ENCODE results near the gene CTBS. TPM values are rescaled to one million over a fixed set of nuclear protein-coding genes. Genes with fewer than 3 reads are reported as not detected.

CTBS gene, protein sequence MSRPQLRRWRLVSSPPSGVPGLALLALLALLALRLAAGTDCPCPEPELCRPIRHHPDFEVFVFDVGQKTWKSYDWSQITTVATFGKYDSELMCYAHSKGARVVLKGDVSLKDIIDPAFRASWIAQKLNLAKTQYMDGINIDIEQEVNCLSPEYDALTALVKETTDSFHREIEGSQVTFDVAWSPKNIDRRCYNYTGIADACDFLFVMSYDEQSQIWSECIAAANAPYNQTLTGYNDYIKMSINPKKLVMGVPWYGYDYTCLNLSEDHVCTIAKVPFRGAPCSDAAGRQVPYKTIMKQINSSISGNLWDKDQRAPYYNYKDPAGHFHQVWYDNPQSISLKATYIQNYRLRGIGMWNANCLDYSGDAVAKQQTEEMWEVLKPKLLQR
- total RNA-seq = 29.7 and 40.4 TPM in 2 replicates

DNA sequence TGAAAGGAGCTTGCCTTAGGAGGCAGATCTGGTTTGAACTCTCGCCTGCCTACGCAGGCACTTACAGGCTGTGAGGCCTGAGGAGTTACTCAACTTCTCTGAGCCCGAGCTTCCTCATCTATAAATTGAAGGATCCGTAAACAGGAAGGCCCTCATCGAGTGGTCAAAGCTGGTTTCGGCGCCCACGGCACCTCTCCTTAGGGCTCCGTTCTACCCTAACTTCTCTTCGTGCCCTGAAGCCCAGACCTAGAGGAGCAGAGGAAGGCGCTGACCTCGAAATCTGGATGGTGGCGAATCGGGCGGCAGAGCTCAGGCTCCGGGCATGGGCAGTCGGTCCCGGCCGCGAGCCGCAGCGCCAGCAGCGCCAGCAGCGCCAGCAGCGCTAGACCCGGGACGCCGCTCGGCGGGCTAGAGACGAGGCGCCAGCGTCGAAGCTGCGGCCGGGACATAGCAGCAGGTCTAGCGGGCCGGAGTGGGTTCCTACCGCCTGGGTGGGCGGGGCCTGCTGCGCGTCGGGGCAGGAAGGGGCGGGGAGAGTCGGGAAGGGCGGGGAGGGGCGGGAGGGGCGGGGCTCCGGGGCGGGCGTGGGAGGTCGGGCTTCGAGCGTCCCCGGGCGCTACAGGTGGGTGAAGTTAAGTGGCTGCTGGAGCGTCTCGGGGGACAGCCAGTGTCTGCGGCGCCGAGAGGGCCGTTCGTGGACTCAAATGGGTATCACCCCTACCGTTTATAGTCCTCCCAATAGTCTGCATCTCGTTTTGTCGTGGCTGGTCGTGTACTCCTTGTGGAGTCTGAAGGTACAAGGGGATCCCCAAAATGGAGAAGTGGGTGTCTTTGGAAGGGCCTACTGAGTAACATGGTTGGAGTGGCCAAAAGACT, at the start of gene CTBS:
Gene CTBS, minus strand, starts transcription at position 474 of the 876 bp plus-strand sequence. Its CDS starts 25 bp downstream, at position 449.

DNA sequence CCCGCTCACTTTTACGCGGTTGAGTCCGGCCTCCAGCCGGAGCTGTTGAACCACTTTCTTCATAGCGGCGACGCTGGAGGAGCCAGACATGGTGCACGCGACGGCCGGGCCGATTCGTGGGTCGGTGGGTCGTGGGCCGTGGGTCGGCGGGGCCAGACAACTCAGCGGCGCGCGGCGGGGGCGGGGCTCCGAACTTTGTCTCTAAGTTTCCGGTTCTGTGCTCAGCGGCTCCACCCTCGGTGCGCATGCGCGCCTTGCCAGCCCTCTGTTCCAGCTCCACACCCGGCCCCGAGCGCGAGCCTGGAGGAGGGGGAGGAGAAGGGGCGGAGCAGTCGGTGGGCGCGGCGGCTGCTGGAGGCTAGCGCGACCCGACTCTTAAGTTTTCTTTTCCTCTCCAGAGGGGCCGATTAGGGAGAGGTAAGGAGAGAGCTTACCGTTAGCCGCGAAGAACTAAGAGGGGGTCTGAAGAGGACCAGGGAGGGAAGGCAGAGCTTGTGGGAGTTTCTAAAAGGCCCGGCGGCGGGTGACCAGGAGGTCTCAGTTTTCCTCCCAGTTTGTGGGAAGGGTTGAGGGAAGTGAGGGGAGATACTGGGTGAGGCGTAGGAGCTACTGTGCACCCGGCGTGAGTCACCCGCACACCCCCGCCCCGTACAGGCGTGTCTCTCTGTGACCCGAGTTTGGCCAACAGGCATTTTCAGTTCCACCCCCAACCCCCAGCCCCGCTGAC, 68.1 kb downstream of the CTBS start, which contains the start of the genes GNG5 and SPATA1:
Gene GNG5, minus strand, starts transcription at position 580 of the 727 bp plus-strand sequence. Its CDS starts 490 bp downstream, at position 90.
Gene SPATA1, plus strand, starts transcription at position 385 of the 727 bp plus-strand sequence. CDS start 9,974 bp downstream, outside the sequence.

Other genes starting within 250 kb of the CTBS start
- gene DNASE2B, start 176.0 kb downstream of the CTBS start, total RNA-seq = not detected in 2 replicates
- gene RPF1, start 95.2 kb downstream of the CTBS start, total RNA-seq = 39.7 and 39.8 TPM in 2 replicates
- gene SPATA1, start 68.1 kb downstream of the CTBS start, total RNA-seq = 2.2 and 2.8 TPM in 2 replicates
- 26.5 and 28.1 TPM in 2 replicates for gene GNG5, start 67.9 kb downstream of the CTBS start, total RNA-seq
- 24.3 and 36.1 TPM in 2 replicates for gene SSX2IP, start 116.0 kb upstream of the CTBS start, total RNA-seq